DND-41 (cell line): ENCODE measurements around the gene TMEFF1.

Experiments
- ATAC-seq: fragments of 200-7000 bp; cut with Tn5 transposase; 3 replicates; pipeline ENCODE4 v1.9.1; 2021; ENCODE audit warnings: low read depth; ENCODE audit not compliant: insufficient read depth
- DNase-seq: peaks from one replicate; pipeline ENCODE4 v3.0.0-alpha.2; 2020
- H2AFZ ChIP-seq: 2 replicates; pipeline ENCODE4 v1.6.0; 2012; ENCODE audit warnings: low read depth, low read length
- H3K27ac ChIP-seq: 2 replicates; pipeline ENCODE4 v1.5.1; 2012; ENCODE audit warnings: low read length, inconsistent platforms
- H3K27me3 ChIP-seq: fragments of 200-600 bp; sonication (generic); 2 replicates; pipeline ENCODE4 v1.6.0; 2012; ENCODE audit warnings: low read length, mild to moderate bottlenecking, inconsistent platforms; ENCODE audit not compliant: insufficient read depth, poor library complexity
- H3K36me3 ChIP-seq: 2 replicates; pipeline ENCODE4 v1.5.1; 2012; ENCODE audit warnings: low read length, inconsistent platforms; ENCODE audit not compliant: insufficient read depth
- H3K4me1 ChIP-seq: 2 replicates; pipeline ENCODE4 v1.5.1; 2012; ENCODE audit warnings: mild to moderate bottlenecking, low read length; ENCODE audit not compliant: insufficient read depth
- H3K4me2 ChIP-seq: 2 replicates; pipeline ENCODE4 v1.6.0; 2012; ENCODE audit warnings: mild to moderate bottlenecking, moderate library complexity, low read length, inconsistent platforms; ENCODE audit not compliant: insufficient read depth
- H3K4me3 ChIP-seq, 2 experiments: fragments of 200-600 bp in 1 of 2; shearing (Covaris generic) in 1 of 2; 2 replicates each; pipeline ENCODE4 v1.5.1; 2012 to 2016; ENCODE audit warnings: inconsistent platforms in 2 of 2, low read length in 2 of 2, mild to moderate bottlenecking in 2 of 2, low read depth in 1 of 2, moderate library complexity in 1 of 2
- H3K79me2 ChIP-seq: 2 replicates; pipeline ENCODE4 v1.6.0; 2012; ENCODE audit warnings: low read length, inconsistent platforms; ENCODE audit not compliant: insufficient read depth
- H3K9ac ChIP-seq: 2 replicates; pipeline ENCODE4 v1.6.0; 2012; ENCODE audit warnings: low read depth, mild to moderate bottlenecking, inconsistent platforms, low read length, moderate library complexity
- H3K9me3 ChIP-seq: 2 replicates; pipeline ENCODE4 v1.5.1; 2012; ENCODE audit warnings: low read length, moderate library complexity, mild to moderate bottlenecking, inconsistent platforms; ENCODE audit not compliant: insufficient read depth, severe bottlenecking
- H4K20me1 ChIP-seq: 2 replicates; pipeline ENCODE4 v1.6.0; 2012; ENCODE audit warnings: low read length; ENCODE audit not compliant: insufficient read depth
- CTCF ChIP-seq: IDR thresholded peaks from 2 replicates; pipeline ENCODE4 v1.5.1; 2012; ENCODE audit warnings: borderline replicate concordance, low read length, moderate library complexity, mild to moderate bottlenecking; ENCODE audit not compliant: poor library complexity, severe bottlenecking; ENCODE audit errors: extremely low read depth
- EZH2 ChIP-seq: IDR thresholded peaks from 3 replicates; pipeline ENCODE4 v1.6.1; 2012; ENCODE audit warnings: borderline replicate concordance, low read depth, mild to moderate bottlenecking, moderate library complexity, low read length, inconsistent platforms; ENCODE audit not compliant: severe bottlenecking

TMEFF1 gene

GRCh38 chr9:100534401-100534800, 61.5 kb downstream of the TMEFF1 start:
- TF ChIP-seq EZH2 (no peak), CTCF (no peak)
- no peak overlapping the region for H3K9ac ChIP-seq
- H2AFZ ChIP-seq, result no peak overlapping the region
- H3K79me2 ChIP-seq, result no peaks in the 10 kb centered on the region
- H4K20me1 ChIP-seq, result no peaks in the 10 kb centered on the region
- H3K4me1 ChIP-seq, result no peaks in the 10 kb centered on the region
- H3K27ac ChIP-seq, result no peak overlapping the region
- H3K27me3 ChIP-seq, result no peaks in the 10 kb centered on the region
- ATAC-seq, result no peak
- H3K4me3 ChIP-seq, result no peak overlapping the region
- H3K4me2 ChIP-seq, result no peak overlapping the region
- H3K9me3 ChIP-seq, result no peaks in the 10 kb centered on the region
- H3K36me3 ChIP-seq, result no peaks in the 10 kb centered on the region
- no peak for DNase-seq

GRCh38 chr9:100540327-100540726, 67.4 kb downstream of the TMEFF1 start:
- ATAC-seq (no peak), DNase-seq (no peak)
- H3K4me1 ChIP-seq, result no peaks in the 10 kb centered on the region
- no peaks in the 10 kb centered on the region for H3K9me3 ChIP-seq
- H3K36me3 ChIP-seq, result no peaks in the 10 kb centered on the region
- H4K20me1 ChIP-seq, result no peaks in the 10 kb centered on the region
- no peak overlapping the region for H3K9ac ChIP-seq
- no peak for TF ChIP-seq CTCF
- no peak overlapping the region for H3K27ac ChIP-seq
- no peaks in the 10 kb centered on the region for H3K27me3 ChIP-seq
- no peaks in the 10 kb centered on the region for H3K79me2 ChIP-seq
- no peak overlapping the region for H3K4me3 ChIP-seq
- H3K4me2 ChIP-seq, result no peak overlapping the region
- no peak overlapping the region for H2AFZ ChIP-seq

- Histone ChIP-seq H2AFZ (no peak overlapping the region), H3K4me2 (no peak overlapping the region), H3K9ac (no peak overlapping the region), H3K27ac (no peak overlapping the region), H3K9me3 (no peaks in the 10 kb centered on the region), H3K4me3 (no peak overlapping the region), H3K27me3 (no peaks in the 10 kb centered on the region), H3K4me1 (no peaks in the 10 kb centered on the region), H3K79me2 (no peaks in the 10 kb centered on the region), H4K20me1 (no peaks in the 10 kb centered on the region), H3K36me3 (no peaks in the 10 kb centered on the region)
- no peak for TF ChIP-seq CTCF
- TF ChIP-seq EZH2, result no peak
- ATAC-seq (no peak), DNase-seq (no peak)
Observed at GRCh38 chr9:100549048-100549447, 76.1 kb downstream of the TMEFF1 start.

GRCh38 chr9:100554935-100555401, 82.0 kb downstream of the TMEFF1 start:
- no peaks in the 10 kb centered on the region for H3K4me1 ChIP-seq
- H3K9me3 ChIP-seq, result no peaks in the 10 kb centered on the region
- no peak overlapping the region for H2AFZ ChIP-seq
- DNase-seq (no peak), ATAC-seq (no peak)
- no peak overlapping the region for H3K4me3 ChIP-seq
- no peaks in the 10 kb centered on the region for H3K36me3 ChIP-seq
- no peaks in the 10 kb centered on the region for H3K79me2 ChIP-seq
- H3K27ac ChIP-seq, result no peak overlapping the region
- TF ChIP-seq EZH2, result no peak
- no peak for TF ChIP-seq CTCF
- no peaks in the 10 kb centered on the region for H4K20me1 ChIP-seq
- H3K4me2 ChIP-seq, result no peak overlapping the region
- no peak overlapping the region for H3K9ac ChIP-seq
- no peaks in the 10 kb centered on the region for H3K27me3 ChIP-seq
